GM18873 (cell line): ENCODE measurements around the gene NRK.
"Not testable (repeated sequence)": the region's sequence is repeated elsewhere in the genome, so short reads cannot be mapped to it uniquely, and the experiment has no call there.

Source experiments
- ATAC-seq: cut with Tn5 transposase; IDR thresholded peaks from one replicate; pipeline ENCODE4 v1.9.1; 2021; ENCODE audit warnings: mild to moderate bottlenecking, moderate library complexity, moderate number of reproducible peaks; ENCODE audit not compliant: unreplicated experiment, low FRiP score

The NRK gene

DNA sequence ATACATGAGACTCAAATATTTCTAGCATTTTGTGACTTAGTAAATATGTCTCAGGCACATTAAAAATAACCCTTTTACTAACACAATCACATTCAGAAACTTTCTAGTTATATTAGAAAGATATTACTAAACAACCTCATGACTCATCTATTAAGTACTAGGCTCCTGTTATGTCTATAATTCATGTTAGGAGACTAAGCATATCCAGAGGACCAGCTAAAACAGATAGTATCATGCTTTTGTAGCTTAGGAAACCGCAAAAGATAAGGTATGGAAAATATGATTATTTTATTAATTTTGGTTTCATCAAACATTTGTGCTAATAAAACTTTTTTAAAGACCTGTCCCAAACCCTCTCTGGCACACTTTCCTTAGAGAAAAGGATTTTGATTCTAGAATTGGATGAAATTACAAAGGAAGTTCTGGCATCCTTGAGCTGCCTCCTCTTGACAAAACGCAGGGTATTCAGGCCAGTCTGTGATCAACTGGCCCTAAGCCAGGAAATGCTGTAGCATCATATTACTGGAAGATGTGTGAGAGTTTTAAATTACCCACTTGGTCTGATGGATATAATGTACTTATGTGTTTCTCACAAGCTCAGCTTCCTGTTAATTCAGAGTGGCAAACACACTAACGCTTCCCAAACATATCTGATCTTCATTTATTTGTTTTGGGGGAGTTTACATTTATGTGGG lies 60.4 kb downstream of the NRK start:
- no peak for ATAC-seq

- ATAC-seq = no peak
Measured at GRCh38 chrX:105894721-105895120, 72.4 kb downstream of the NRK start.

DNA sequence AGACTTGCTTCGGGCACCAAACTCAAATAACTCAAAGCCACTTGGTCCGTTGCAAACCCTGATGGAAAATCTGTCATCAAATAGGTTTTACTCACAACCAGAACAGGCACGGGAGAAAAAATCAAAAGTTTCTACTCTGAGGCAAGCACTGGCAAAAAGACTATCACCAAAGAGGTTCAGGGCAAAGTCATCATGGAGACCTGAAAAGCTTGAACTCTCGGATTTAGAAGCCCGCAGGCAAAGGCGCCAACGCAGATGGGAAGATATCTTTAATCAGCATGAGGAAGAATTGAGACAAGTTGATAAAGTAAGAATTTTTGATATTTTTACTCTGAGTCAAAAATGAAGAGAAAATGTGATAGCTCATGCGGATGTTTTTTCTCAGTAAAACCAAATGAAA lies 87.2 kb downstream of the NRK start:
- ATAC-seq = no peak

DNA sequence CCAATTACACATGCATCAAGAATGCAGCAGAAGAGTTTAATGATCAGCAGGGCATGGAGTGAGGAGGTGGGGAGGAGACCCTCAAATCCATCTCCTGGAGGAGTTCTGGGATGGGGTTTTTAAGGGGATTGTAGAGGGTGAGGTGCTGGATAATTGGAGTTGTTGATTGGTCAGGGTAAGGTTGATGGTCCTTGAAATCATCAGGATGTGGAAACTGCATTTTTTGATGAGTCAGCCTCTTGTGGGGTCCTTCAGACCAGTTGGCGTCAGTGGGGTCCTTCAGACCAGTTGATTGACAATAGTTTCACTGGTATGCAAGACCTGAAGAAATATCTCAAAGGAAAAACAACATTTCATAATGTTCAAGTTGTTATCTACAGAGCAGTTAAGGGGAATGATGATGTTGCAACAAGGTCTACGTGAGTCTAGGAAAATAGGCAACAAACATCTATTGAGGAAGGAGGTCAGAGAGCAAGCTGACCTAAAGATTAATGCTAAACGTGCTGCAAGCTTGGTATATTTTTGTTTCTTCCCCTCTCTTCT lies 88.3 kb downstream of the NRK start:
- no peak for ATAC-seq

DNA sequence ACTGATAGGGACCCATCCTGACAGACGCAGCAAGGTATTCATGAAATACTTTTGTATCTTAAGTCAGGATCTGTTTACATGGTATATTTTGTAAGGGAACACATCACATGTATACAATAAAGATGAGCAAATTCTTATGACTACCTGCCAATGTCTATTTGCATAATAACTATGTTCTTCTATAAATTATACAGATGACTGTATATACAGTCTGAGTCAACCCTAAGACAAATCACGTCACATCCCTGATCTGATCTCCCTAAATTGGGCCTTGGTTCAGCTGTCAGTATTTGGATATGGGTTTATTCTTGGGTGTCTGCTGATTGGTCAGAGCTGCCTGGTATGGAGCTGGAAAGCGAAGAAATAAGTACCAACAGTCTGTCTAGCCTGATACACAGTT lies 122.9 kb downstream of the NRK start:
- ATAC-seq = no peak

- ATAC-seq = no peak
Measured at GRCh38 chrX:105969487-105969886, 147.1 kb downstream of the NRK start.

- ATAC-seq = no peak
Measured at GRCh38 chrX:105972690-105973386, 150.5 kb downstream of the NRK start.

DNA sequence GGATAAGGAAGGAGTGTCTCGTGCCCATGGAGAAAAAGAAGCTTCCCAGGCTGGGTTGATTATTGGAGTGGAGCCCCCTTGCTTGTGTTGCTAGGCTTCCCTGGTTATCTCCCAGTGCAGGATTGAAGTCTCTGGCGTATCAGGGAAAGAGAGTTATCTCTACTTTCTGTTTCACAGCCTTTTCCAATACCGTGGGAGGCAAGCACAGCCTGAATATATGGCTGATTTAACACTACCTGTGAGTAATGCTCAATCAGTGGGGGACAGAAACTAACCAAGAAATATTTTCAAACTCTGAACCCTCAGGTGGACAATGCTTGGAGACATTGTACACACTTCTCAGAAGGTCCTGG lies 151.0 kb downstream of the NRK start:
- no peak for ATAC-seq

GRCh38 chrX:105975382-105975781 lies 153.0 kb downstream of the NRK start:
- ATAC-seq = no peak

GRCh38 chrX:105981772-105982485 lies 159.6 kb downstream of the NRK start:
- ATAC-seq = no peak

- ATAC-seq = not testable (repeated sequence)
Measured at GRCh38 chrX:105988487-105988886, 166.1 kb downstream of the NRK start.

- no peak for ATAC-seq
Measured at GRCh38 chrX:105999294-105999693, 177.0 kb downstream of the NRK start.

DNA sequence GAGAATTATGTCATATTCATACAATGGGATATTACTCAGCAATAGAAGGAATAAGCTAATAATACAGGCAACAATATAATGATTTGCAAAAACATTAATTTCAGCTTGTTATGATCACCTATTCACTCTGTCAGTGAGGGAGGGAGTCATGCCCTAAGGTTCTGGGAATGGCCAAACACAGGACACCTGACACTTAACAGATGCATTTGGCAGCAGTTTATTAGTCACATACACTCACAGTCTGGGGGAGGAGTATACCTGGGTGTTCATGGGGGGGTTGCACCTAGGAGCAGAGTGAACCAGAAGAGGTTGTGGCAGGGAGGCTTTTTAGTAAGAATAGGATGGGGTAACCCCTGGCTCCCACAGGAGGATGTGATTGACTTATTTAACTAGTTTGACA lies 177.9 kb downstream of the NRK start:
- ATAC-seq = no peak

DNA sequence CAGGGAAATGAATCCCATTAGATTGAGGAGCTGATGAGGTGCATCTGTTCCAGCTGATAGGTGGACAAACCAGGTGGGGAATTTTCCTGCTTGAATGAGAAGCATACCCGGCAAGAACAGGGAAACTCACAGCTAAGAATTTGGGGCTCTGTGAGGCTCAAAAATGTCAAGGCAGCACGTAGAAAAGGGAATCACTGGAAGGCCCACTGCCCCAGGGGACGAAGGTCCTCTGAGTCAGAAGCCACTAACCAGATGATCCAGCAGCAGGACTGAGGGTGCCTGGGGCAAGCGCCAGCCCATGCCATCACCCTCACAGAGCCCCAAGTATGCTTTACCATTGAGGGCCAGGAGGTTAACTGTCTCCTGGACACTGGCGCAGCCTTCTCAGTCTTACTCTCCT lies 178.3 kb downstream of the NRK start:
- not testable (repeated sequence) for ATAC-seq

GRCh38 chrX:106005684-106006083 lies 183.3 kb downstream of the NRK start:
- no peak for ATAC-seq

GRCh38 chrX:106007815-106008214 lies 185.5 kb downstream of the NRK start:
- no peak for ATAC-seq
